Suprapubic skin (tissue), 4 donors: ENCODE data around the gene ZNF611. TPM values are rescaled to one million over a fixed set of nuclear protein-coding genes. Genes with fewer than 3 reads are reported as not detected.

Source experiments
- DNase-seq, 2 donors: peaks; one replicate each; pipeline ENCODE4 v3.0.0-alpha.2; 2019; ENCODE audit warnings: low spot score in 2 of 2
- H3K27ac ChIP-seq: fragments of 200-600 bp; sonication (generic); one replicate; pipeline ENCODE4 v1.5.1; 2019
- H3K27me3 ChIP-seq: fragments of 200-600 bp; sonication (generic); one replicate; pipeline ENCODE4 v1.5.1; 2019
- H3K36me3 ChIP-seq: fragments of 200-600 bp; sonication (generic); one replicate; pipeline ENCODE4 v1.5.1; 2019
- H3K4me1 ChIP-seq: fragments of 200-600 bp; sonication (generic); one replicate; pipeline ENCODE4 v1.5.1; 2019
- H3K4me3 ChIP-seq: fragments of 200-600 bp; sonication (generic); one replicate; pipeline ENCODE4 v1.5.1; 2019; ENCODE audit warnings: mild to moderate bottlenecking
- H3K9me3 ChIP-seq: fragments of 200-600 bp; sonication (generic); one replicate; pipeline ENCODE4 v1.5.1; 2019
- CTCF ChIP-seq, 2 donors: fragments of 200-600 bp in 1 of 2; fragments of 450-650 bp in 1 of 2; sonication (generic) in 1 of 2; IDR thresholded peaks; one replicate each; pipeline ENCODE4 v1.5.1; 2016 to 2019; ENCODE audit warnings: antibody characterized with exemption in 2 of 2, mild to moderate bottlenecking in 1 of 2, moderate library complexity in 1 of 2
- EP300 ChIP-seq: sonication (generic); formaldehyde crosslinking; IDR thresholded peaks from one replicate; pipeline ENCODE4 v1.6.1; 2017; ENCODE audit warnings: antibody characterized with exemption
- POLR2A ChIP-seq, 2 donors: fragments of 450-650 bp; IDR thresholded peaks; one replicate each; pipeline ENCODE4 v1.6.1; 2017; ENCODE audit warnings: antibody characterized with exemption in 2 of 2, mild to moderate bottlenecking in 2 of 2, moderate library complexity in 2 of 2
- POLR2AphosphoS5 ChIP-seq, 3 donors: sonication (generic); formaldehyde crosslinking; IDR thresholded peaks; one replicate each; pipeline ENCODE4 v1.6.1; 2017; ENCODE audit warnings: antibody characterized with exemption in 3 of 3
- WGBS: methylation state at CpG from one replicate; pipeline ENCODE4 v1.1.5; 2018; 5-methylcytosine and 5-hydroxymethylcytosine counted together
- total RNA-seq, 4 donors: library from RNA; depleted of rRNA; stranded (reverse); fragments of >200 nt; gene quantifications; one replicate each; pipeline ENCODE4 v1.1.0, GENCODE V29; 2016

The ZNF611 gene
- total RNA-seq, 4 donors from 2014 or later = 6.2 to 13.5 (median 9.4) TPM

GRCh38 chr19:52665027-52665426, 69.8 kb downstream of the ZNF611 start:
- H3K9me3 ChIP-seq = no peaks in the 10 kb centered on the region
- TF ChIP-seq CTCF (IDR thresholded peaks at IDR 0.05) (no peak), POLR2AphosphoS5 (IDR thresholded peaks at IDR 0.05) (no peak), POLR2A (IDR thresholded peaks at IDR 0.05) (no peak), EP300 (no peak)
- no peaks in the 10 kb centered on the region for H3K4me1 ChIP-seq
- H3K27me3 ChIP-seq = no peaks in the 10 kb centered on the region
- WGBS = 97% methylated on average over 4 of the region's 4 CpGs
- H3K4me3 ChIP-seq = no peak overlapping the region
- H3K27ac ChIP-seq = no peak overlapping the region
- peaks cover 30% of the 10 kb centered on the region for H3K36me3 ChIP-seq
- DNase-seq = no peak

DNA sequence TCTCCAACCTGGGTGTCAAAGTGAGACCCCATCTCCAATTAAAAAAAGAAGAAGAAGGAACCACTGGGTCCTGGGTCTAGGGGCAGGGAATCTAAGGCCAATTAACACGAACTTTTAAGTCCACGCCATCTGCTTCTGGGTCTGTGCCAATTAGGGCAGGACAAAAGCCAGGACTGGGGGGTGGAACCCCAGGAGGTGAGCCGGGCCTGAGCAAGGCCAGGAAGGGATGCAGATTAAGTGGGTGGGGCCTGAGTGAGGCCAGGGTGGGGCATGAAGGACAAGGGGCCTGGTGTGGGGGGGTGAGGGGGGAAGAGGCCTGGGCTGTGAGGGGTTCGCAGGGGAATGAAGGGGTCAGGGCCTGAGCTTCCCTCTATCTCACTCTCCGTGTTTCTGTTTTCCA, 70.4 kb downstream of the ZNF611 start:
- Histone ChIP-seq H3K9me3 (no peaks in the 10 kb centered on the region), H3K36me3 (peaks cover 36% of the 10 kb centered on the region), H3K4me1 (no peaks in the 10 kb centered on the region), H3K4me3 (no peak overlapping the region), H3K27ac (no peak overlapping the region), H3K27me3 (no peaks in the 10 kb centered on the region)
- WGBS = 70% methylated on average over 5 of the region's 5 CpGs
- DNase-seq = no peak
- TF ChIP-seq CTCF (IDR thresholded peaks at IDR 0.05) = no peak
- no peak for TF ChIP-seq POLR2A (IDR thresholded peaks at IDR 0.05)
- TF ChIP-seq EP300 = no peak
- no peak for TF ChIP-seq POLR2AphosphoS5 (IDR thresholded peaks at IDR 0.05)

- Histone ChIP-seq H3K36me3 (peaks cover 53% of the 10 kb centered on the region), H3K4me3 (no peak overlapping the region), H3K27ac (no peak overlapping the region), H3K9me3 (no peaks in the 10 kb centered on the region), H3K4me1 (no peaks in the 10 kb centered on the region), H3K27me3 (no peaks in the 10 kb centered on the region)
- DNase-seq = no peak
- 95% methylated on average over 3 of the region's 3 CpGs for WGBS
- TF ChIP-seq POLR2AphosphoS5 (IDR thresholded peaks at IDR 0.05) = no peak
- TF ChIP-seq EP300 = no peak
- no peak for TF ChIP-seq CTCF (IDR thresholded peaks at IDR 0.05)
- no peak for TF ChIP-seq POLR2A (IDR thresholded peaks at IDR 0.05)
Observed at GRCh38 chr19:52662631-52663030, 72.2 kb downstream of the ZNF611 start.

DNA sequence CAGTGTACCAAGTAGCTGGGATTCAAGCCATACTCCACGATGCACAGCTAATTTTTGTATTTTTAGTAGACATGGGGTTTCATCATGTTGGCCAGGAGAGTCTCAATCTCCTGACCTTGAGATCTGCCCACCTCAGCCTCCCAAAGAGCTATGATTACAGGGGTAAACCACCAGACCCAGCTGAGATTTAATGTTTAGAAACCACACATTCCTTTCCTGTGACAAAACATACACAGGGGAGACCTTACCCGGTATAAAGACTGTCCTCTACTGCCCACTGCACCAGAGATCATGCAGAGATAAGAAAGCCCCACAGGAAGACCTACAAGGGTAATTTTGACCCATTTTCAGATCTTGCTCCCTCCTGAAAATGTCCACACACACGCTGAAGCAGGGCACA, 73.9 kb downstream of the ZNF611 start:
- WGBS = 100% methylated on average over 3 of the region's 3 CpGs
- Histone ChIP-seq H3K4me3 (no peak overlapping the region), H3K9me3 (no peaks in the 10 kb centered on the region), H3K27me3 (no peaks in the 10 kb centered on the region), H3K4me1 (no peaks in the 10 kb centered on the region), H3K27ac (no peak overlapping the region), H3K36me3 (peaks cover 59% of the 10 kb centered on the region)
- no peak for DNase-seq
- TF ChIP-seq CTCF (IDR thresholded peaks at IDR 0.05) = no peak

GRCh38 chr19:52659013-52659412, 75.8 kb downstream of the ZNF611 start:
- DNase-seq = no peak
- Histone ChIP-seq H3K27me3 (no peaks in the 10 kb centered on the region), H3K27ac (no peak overlapping the region), H3K9me3 (no peaks in the 10 kb centered on the region), H3K36me3 (peaks cover 74% of the 10 kb centered on the region), H3K4me1 (no peaks in the 10 kb centered on the region), H3K4me3 (no peak overlapping the region)
- 78% methylated on average over 14 of the region's 14 CpGs for WGBS
- TF ChIP-seq POLR2AphosphoS5 (IDR thresholded peaks at IDR 0.05) = no peak
- TF ChIP-seq EP300 = no peak
- TF ChIP-seq CTCF (IDR thresholded peaks at IDR 0.05) = no peak
- TF ChIP-seq POLR2A (IDR thresholded peaks at IDR 0.05) = no peak
